ENCODE measurements around the gene ACE. TPM values are rescaled to one million over a fixed set of nuclear protein-coding genes. Genes with fewer than 3 reads are reported as not detected.

ACE gene
- total RNA-seq, 1 experiment from 2014 or later = 9.1 TPM

GRCh38 chr17:63530557-63531021, 53.7 kb downstream of the ACE start:
- no peak for DNase-seq
- H3K4me2 ChIP-seq (ENCODE audit: low read length) = no peak overlapping the region
- H4K20me1 ChIP-seq (ENCODE audit: low read length) = no peaks in the 10 kb centered on the region
- ChIA-PET POLR2A (ENCODE audit: unreplicated experiment) (no interaction called here), CTCF (no interaction called here)
- H3K27ac ChIP-seq (ENCODE audit: low read length) = no peak overlapping the region
- H3K9ac ChIP-seq (ENCODE audit: low read length) = no peak overlapping the region
- H3K9me3 ChIP-seq (ENCODE audit: low read length) = no peaks in the 10 kb centered on the region
- no peak for TF ChIP-seq EZH2 (IDR thresholded peaks at IDR 0.05; ENCODE audit: low read length, unreplicated experiment)
- no peak for TF ChIP-seq CTCF (conservative IDR thresholded peaks at IDR 0.05; ENCODE audit: low read depth, low read length)
- TF ChIP-seq EZH2phosphoT487 (IDR thresholded peaks at IDR 0.05; ENCODE audit: borderline replicate concordance, low read length) = no peak
- no peaks in the 10 kb centered on the region for H3K79me2 ChIP-seq (ENCODE audit: low read length)
- no peaks in the 10 kb centered on the region for H3K4me1 ChIP-seq (ENCODE audit: insufficient read depth, low read length)
- H3K27me3 ChIP-seq (ENCODE audit: low read length) = no peaks in the 10 kb centered on the region
- no peaks in the 10 kb centered on the region for H3K36me3 ChIP-seq (ENCODE audit: low read depth, low read length)
- ATAC-seq = no peak
- BruUV-seq (replicated peaks) = no TSS peak
- H3K9me2 ChIP-seq (replicated peaks; ENCODE audit: low read length) = no peaks in the 10 kb centered on the region
- intact Hi-C loops (cut with micrococcal nuclease) = no loop called here
- no peaks in the 10 kb centered on the region for H3F3A ChIP-seq (ENCODE audit: low read length, unreplicated experiment)
- H3K4me3 ChIP-seq (ENCODE audit: low read length) = no peak overlapping the region
- H2AFZ ChIP-seq (ENCODE audit: low read length) = no peak overlapping the region

GRCh38 chr17:63531022-63531965, 54.4 kb downstream of the ACE start:
- CTCF ChIA-PET = no interaction called here
- Histone ChIP-seq H3K9me2 (replicated peaks; ENCODE audit: low read length) (no peaks in the 10 kb centered on the region), H3K9me3 (ENCODE audit: low read length) (no peaks in the 10 kb centered on the region), H2AFZ (ENCODE audit: low read length) (no peak overlapping the region), H3K36me3 (ENCODE audit: low read depth, low read length) (no peaks in the 10 kb centered on the region), H3K9ac (ENCODE audit: low read length) (no peak overlapping the region), H4K20me1 (ENCODE audit: low read length) (no peaks in the 10 kb centered on the region), H3K27ac (ENCODE audit: low read length) (no peak overlapping the region), H3K27me3 (ENCODE audit: low read length) (no peaks in the 10 kb centered on the region), H3K4me2 (ENCODE audit: low read length) (no peak overlapping the region), H3F3A (ENCODE audit: low read length, unreplicated experiment) (no peaks in the 10 kb centered on the region), H3K79me2 (ENCODE audit: low read length) (no peaks in the 10 kb centered on the region), H3K4me3 (ENCODE audit: low read length) (no peak overlapping the region), H3K4me1 (ENCODE audit: insufficient read depth, low read length) (no peaks in the 10 kb centered on the region)
- TF ChIP-seq CTCF (conservative IDR thresholded peaks at IDR 0.05; ENCODE audit: low read depth, low read length) (no peak), EZH2 (IDR thresholded peaks at IDR 0.05; ENCODE audit: low read length, unreplicated experiment) (no peak), EZH2phosphoT487 (IDR thresholded peaks at IDR 0.05; ENCODE audit: borderline replicate concordance, low read length) (no peak)
- ATAC-seq (no peak), DNase-seq (no peak)
- intact Hi-C loops (cut with micrococcal nuclease) = no loop called here
- BruUV-seq (replicated peaks) = no TSS peak
- POLR2A ChIA-PET (ENCODE audit: unreplicated experiment) = no interaction called here

Data from PC-3 (cell line).